Uterine smooth muscle cell (primary cell): ENCODE data around the gene FBP1. TPM values are rescaled to one million over a fixed set of nuclear protein-coding genes. Genes with fewer than 3 reads are reported as not detected.

ENCODE experiments used
- total RNA-seq: library from RNA; depleted of rRNA; stranded (reverse); fragments of >200 nt; gene quantifications from 2 replicates; pipeline ENCODE4 v1.2.3, GENCODE V29; 2014

The FBP1 gene
- not detected in 2 replicates for total RNA-seq

GRCh38 chr9:94639061-94639998, at the start of gene FBP1:
Gene FBP1, minus strand, starts transcription at chr9:94639518. Its CDS starts 208 bp downstream, at chr9:94639310.

GRCh38 chr9:94593459-94594345, 45.6 kb downstream of the FBP1 start, which contains the start of gene FBP2:
Gene FBP2, minus strand, starts transcription at chr9:94593824. Its CDS starts 98 bp downstream, at chr9:94593726.

GRCh38 chr9:94554439-94555331, 84.6 kb downstream of the FBP1 start, which contains the start of gene PCAT7:
Gene PCAT7, plus strand, starts transcription at chr9:94555083.

Other genes with a start within 250 kb of the FBP1 start
- not detected in 2 replicates for gene PCAT7, start 84.4 kb downstream of the FBP1 start, total RNA-seq
- gene FBP2, start 45.7 kb downstream of the FBP1 start, total RNA-seq: not detected in 2 replicates
- gene AOPEP, start 87.2 kb upstream of the FBP1 start, total RNA-seq: 40.3 and 51.7 TPM in 2 replicates